ENCODE results near the gene TBC1D22A. TPM values are rescaled to one million over a fixed set of nuclear protein-coding genes. Genes with fewer than 3 reads are reported as not detected.

TBC1D22A gene
- total RNA-seq, 2 experiments from 2014 or later: 22.3 to 43.9 TPM

DNA sequence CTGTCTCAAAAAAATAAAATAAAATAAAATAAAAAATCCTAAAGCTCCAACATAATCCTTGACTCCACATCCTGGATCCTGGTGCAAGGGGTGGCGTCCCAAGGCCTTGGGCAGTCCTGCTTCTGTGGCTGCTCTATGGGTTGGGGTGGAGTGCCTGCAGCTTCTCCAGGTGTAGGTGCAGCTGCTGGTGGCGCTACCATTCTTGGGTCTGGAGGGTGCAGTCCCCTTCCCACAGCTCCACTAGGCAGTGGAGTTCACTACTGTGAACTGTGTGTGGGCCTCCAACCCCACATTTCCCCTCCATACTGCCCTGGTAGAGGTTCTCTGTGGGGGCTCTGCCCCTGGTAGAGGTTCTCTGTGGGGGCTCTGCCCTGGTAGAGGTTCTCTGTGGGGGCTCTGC lies 6.9 kb upstream of the TBC1D22A start:
- CTCF ChIA-PET (ENCODE audit: unreplicated experiment): no interaction called here
- TF ChIP-seq, protein P1, sequence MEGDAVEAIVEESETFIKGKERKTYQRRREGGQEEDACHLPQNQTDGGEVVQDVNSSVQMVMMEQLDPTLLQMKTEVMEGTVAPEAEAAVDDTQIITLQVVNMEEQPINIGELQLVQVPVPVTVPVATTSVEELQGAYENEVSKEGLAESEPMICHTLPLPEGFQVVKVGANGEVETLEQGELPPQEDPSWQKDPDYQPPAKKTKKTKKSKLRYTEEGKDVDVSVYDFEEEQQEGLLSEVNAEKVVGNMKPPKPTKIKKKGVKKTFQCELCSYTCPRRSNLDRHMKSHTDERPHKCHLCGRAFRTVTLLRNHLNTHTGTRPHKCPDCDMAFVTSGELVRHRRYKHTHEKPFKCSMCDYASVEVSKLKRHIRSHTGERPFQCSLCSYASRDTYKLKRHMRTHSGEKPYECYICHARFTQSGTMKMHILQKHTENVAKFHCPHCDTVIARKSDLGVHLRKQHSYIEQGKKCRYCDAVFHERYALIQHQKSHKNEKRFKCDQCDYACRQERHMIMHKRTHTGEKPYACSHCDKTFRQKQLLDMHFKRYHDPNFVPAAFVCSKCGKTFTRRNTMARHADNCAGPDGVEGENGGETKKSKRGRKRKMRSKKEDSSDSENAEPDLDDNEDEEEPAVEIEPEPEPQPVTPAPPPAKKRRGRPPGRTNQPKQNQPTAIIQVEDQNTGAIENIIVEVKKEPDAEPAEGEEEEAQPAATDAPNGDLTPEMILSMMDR (conservative IDR thresholded peaks at IDR 0.05; ENCODE audit: low read length): no peak
- TF ChIP-seq EZH2phosphoT487 (IDR thresholded peaks at IDR 0.05; ENCODE audit: borderline replicate concordance, low read depth, low read length): no peak
- H3K9me2 ChIP-seq (ENCODE audit: insufficient read depth, low read length): no peaks in the 10 kb centered on the region

DNA sequence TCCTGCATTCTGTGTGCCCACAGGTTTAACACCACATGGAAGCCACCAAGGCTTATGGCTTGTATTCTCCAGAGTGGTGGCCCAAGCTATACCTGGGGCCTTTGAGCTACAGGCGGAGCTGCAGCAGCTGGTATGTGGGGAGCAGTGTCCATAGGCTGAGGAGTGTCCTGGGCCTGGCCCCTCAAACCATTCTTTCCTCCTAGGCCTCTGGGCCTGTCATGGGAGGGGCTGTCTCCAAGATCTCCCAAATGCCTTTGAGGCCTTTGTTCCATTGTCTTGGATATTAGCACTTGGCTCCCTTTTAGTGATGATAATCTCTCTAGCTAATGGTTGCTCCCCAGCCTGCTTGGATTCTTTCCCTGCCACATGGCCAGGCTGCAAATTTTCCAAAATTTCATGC lies 6.4 kb upstream of the TBC1D22A start:
- intact Hi-C loops (cut with micrococcal nuclease; ENCODE audit: unreplicated experiment): no loop called here
- H3K9me3 ChIP-seq (ENCODE audit: low read length): peaks cover 19% of the 10 kb centered on the region; the same call in 1 of the 2 replicates
- no peak overlapping the region for H2AFZ ChIP-seq (ENCODE audit: low read length)
- DNase-seq (ENCODE audit: low spot score): no peak
- BruUV-seq (replicated peaks): no TSS peak
- H4K20me1 ChIP-seq (ENCODE audit: insufficient read depth, low read length): no peaks in the 10 kb centered on the region
- CTCF ChIA-PET (ENCODE audit: unreplicated experiment): no interaction called here
- H3K4me1 ChIP-seq (ENCODE audit: insufficient read depth, low read length, poor library complexity, severe bottlenecking): peaks cover 8% of the 10 kb centered on the region
- no peak overlapping the region for H3K4me3 ChIP-seq (ENCODE audit: low read depth, low read length, poor library complexity, severe bottlenecking)
- POLR2A ChIA-PET: interaction anchor here (1.1 kb wide), 1 partner anchor 13 kb away, joined by 3 read pairs; no protein-coding TSS in a partner anchor
- H3K4me2 ChIP-seq (ENCODE audit: low read length): no peak overlapping the region
- no peak for TF ChIP-seq EZH2phosphoT487 (IDR thresholded peaks at IDR 0.05; ENCODE audit: borderline replicate concordance, low read depth, low read length)
- TF ChIP-seq, protein P1 (conservative IDR thresholded peaks at IDR 0.05; ENCODE audit: low read length): no peak
- peaks cover 13% of the 10 kb centered on the region for H3K36me3 ChIP-seq (ENCODE audit: insufficient read depth, low read length)
- H3K79me2 ChIP-seq (ENCODE audit: insufficient read depth, low read depth, low read length): peaks cover 6% of the 10 kb centered on the region; the same call in 1 of the 2 replicates
- H3K9me2 ChIP-seq (ENCODE audit: insufficient read depth, low read length): no peaks in the 10 kb centered on the region
- H3K27ac ChIP-seq (ENCODE audit: low read depth, low read length, poor library complexity, severe bottlenecking): no peak overlapping the region

More for the DNA sequence above, 6.9 kb upstream of the TBC1D22A start:
- Histone ChIP-seq H3K9me3 (ENCODE audit: low read length) (peaks cover 19% of the 10 kb centered on the region; the same call in 1 of the 2 replicates), H3K4me3 (ENCODE audit: low read depth, low read length, poor library complexity, severe bottlenecking) (no peak overlapping the region), H3K27ac (ENCODE audit: low read depth, low read length, poor library complexity, severe bottlenecking) (no peak overlapping the region), H2AFZ (ENCODE audit: low read length) (no peak overlapping the region), H4K20me1 (ENCODE audit: insufficient read depth, low read length) (no peaks in the 10 kb centered on the region), H3K36me3 (ENCODE audit: insufficient read depth, low read length) (peaks cover 12% of the 10 kb centered on the region), H3K4me2 (ENCODE audit: low read length) (no peak overlapping the region), H3K4me1 (ENCODE audit: insufficient read depth, low read length, poor library complexity, severe bottlenecking) (peaks cover 2% of the 10 kb centered on the region), H3K79me2 (ENCODE audit: insufficient read depth, low read depth, low read length) (peaks cover under 1% of the 10 kb centered on the region; the same call in 1 of the 2 replicates)
- no TSS peak for BruUV-seq (replicated peaks)
- DNase-seq (ENCODE audit: low spot score): no peak
- intact Hi-C loops (cut with micrococcal nuclease; ENCODE audit: unreplicated experiment): no loop called here
- POLR2A ChIA-PET: interaction anchor here (0.6 to 1.1 kb wide), 2 partner anchors 14 to 1746 kb away, joined by 3 read pairs; no protein-coding TSS in a partner anchor

DNA sequence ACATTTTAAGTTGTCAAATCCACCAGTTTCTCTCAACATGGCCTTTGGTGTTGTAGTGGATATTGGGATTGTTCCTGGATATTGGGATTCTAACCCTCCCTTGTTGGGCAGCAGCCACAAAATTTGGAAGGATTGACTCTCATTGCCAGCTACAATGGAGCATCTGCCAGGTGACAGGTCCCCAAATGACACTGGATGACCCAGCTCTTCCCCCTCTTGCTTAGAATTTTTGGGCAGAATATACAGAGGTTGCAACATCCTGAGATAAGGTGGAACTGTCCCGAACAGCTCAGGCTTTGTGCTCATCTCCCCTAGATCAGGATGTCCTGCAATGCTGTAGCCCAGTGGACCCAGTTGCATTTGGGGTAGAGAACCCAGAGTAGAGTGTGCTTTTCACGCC lies 5.3 kb upstream of the TBC1D22A start:
- Histone ChIP-seq H3K9me3 (ENCODE audit: low read length) (peaks cover 19% of the 10 kb centered on the region; the same call in 1 of the 2 replicates), H2AFZ (ENCODE audit: low read length) (no peak overlapping the region), H3K9me2 (ENCODE audit: insufficient read depth, low read length) (no peaks in the 10 kb centered on the region), H4K20me1 (ENCODE audit: insufficient read depth, low read length) (no peaks in the 10 kb centered on the region), H3K36me3 (ENCODE audit: insufficient read depth, low read length) (peaks cover 13% of the 10 kb centered on the region), H3K27ac (ENCODE audit: low read depth, low read length, poor library complexity, severe bottlenecking) (no peak overlapping the region), H3K4me1 (ENCODE audit: insufficient read depth, low read length, poor library complexity, severe bottlenecking) (peaks cover 14% of the 10 kb centered on the region), H3K4me2 (ENCODE audit: low read length) (no peak overlapping the region), H3K79me2 (ENCODE audit: insufficient read depth, low read depth, low read length) (peaks cover 16% of the 10 kb centered on the region), H3K4me3 (ENCODE audit: low read depth, low read length, poor library complexity, severe bottlenecking) (no peak overlapping the region)
- ChIA-PET CTCF (ENCODE audit: unreplicated experiment) (interaction anchor here (0.6 to 1.4 kb wide), 2 partner anchors 17 to 42 kb away, joined by 3 to 4 read pairs; no protein-coding TSS in a partner anchor), POLR2A (no interaction called here)
- no peak for TF ChIP-seq EZH2phosphoT487 (IDR thresholded peaks at IDR 0.05; ENCODE audit: borderline replicate concordance, low read depth, low read length)
- TF ChIP-seq, protein P1 (conservative IDR thresholded peaks at IDR 0.05; ENCODE audit: low read length): no peak
- BruUV-seq (replicated peaks): no TSS peak
- intact Hi-C loops (cut with micrococcal nuclease; ENCODE audit: unreplicated experiment): no loop called here
- DNase-seq (ENCODE audit: low spot score): no peak

Data from OCI-LY7 (cell line).